ENCODE data around the gene ZCCHC7.

The ZCCHC7 gene

DNA sequence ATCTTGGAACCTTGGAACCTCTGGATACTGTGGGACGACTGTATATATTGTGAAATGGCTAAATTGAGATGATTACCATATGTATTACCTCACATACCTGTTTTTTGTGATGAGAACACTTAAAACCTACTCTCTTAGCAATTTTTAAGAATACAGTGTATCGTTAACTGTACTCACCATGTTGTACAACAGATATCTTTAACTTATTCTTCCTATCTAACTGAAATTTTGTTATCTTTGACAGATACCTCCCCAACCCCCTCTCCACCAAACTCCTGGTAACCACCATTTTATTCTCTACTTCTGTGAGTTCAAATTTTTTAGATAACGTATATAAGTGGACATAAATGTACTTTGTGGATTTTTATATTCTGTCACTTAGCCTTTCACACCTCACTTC lies 126.5 kb downstream of the ZCCHC7 start:
- TF ChIP-seq, protein P1, sequence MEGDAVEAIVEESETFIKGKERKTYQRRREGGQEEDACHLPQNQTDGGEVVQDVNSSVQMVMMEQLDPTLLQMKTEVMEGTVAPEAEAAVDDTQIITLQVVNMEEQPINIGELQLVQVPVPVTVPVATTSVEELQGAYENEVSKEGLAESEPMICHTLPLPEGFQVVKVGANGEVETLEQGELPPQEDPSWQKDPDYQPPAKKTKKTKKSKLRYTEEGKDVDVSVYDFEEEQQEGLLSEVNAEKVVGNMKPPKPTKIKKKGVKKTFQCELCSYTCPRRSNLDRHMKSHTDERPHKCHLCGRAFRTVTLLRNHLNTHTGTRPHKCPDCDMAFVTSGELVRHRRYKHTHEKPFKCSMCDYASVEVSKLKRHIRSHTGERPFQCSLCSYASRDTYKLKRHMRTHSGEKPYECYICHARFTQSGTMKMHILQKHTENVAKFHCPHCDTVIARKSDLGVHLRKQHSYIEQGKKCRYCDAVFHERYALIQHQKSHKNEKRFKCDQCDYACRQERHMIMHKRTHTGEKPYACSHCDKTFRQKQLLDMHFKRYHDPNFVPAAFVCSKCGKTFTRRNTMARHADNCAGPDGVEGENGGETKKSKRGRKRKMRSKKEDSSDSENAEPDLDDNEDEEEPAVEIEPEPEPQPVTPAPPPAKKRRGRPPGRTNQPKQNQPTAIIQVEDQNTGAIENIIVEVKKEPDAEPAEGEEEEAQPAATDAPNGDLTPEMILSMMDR (conservative IDR thresholded peaks at IDR 0.05; ENCODE audit: control insufficient read depth, insufficient read depth, low read depth, low read length) = no peak
- no peak overlapping the region for H3K4me3 ChIP-seq (ENCODE audit: control insufficient read depth, low read depth, low read length)
- no peak for DNase-seq (ENCODE audit: low read depth)

DNA sequence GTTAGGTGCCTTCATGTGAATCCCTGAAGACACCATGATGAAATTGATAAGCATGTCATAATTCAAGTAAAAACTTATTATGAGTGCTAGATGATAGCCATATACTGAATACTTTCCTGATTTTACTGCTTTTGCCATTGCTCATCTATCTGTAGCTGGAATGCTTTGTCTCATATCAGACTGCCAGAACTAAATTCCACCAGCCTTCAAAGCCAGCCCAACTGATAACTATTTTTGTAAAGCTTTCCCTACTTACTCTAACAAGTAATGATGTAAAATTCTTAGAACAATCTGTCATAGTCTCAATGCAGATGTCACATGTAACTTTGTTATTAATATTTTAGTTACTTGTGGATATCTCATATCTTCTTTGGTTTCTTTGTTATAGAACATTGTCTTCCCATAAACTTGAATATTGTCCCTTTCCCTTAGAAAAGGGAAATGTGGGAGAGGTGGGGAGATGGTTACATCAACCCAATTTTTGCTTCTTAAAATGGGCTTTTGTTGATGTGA lies 128.3 kb downstream of the ZCCHC7 start:
- DNase-seq (ENCODE audit: low read depth) = no peak
- H3K4me3 ChIP-seq (ENCODE audit: control insufficient read depth, low read depth, low read length) = no peak overlapping the region
- TF ChIP-seq, protein P1 (conservative IDR thresholded peaks at IDR 0.05; ENCODE audit: control insufficient read depth, insufficient read depth, low read depth, low read length) = no peak

DNA sequence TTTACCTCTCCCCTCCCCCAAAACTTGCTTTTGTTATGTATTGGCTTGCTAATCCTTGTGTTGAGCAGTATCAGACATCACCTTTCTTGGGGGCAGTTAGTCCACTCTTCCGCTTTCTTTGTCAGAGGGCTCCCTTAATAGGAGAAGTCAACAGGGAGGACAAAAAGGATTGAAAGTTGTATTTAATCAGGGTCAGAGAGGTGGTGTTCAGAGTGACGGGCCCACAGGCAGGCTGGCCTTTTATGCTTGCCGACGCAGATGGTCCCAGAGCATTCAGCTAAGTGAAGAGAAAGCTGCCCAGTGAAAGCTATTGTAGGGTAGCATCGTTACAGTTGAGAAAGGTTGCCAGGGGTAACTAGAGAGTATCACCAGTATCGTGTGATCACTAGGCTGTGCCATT lies 131.1 kb downstream of the ZCCHC7 start:
- no peak overlapping the region for H3K4me3 ChIP-seq (ENCODE audit: control insufficient read depth, low read depth, low read length)
- TF ChIP-seq, protein P1 (conservative IDR thresholded peaks at IDR 0.05; ENCODE audit: control insufficient read depth, insufficient read depth, low read depth, low read length) = no peak
- no peak for DNase-seq (ENCODE audit: low read depth)

DNA sequence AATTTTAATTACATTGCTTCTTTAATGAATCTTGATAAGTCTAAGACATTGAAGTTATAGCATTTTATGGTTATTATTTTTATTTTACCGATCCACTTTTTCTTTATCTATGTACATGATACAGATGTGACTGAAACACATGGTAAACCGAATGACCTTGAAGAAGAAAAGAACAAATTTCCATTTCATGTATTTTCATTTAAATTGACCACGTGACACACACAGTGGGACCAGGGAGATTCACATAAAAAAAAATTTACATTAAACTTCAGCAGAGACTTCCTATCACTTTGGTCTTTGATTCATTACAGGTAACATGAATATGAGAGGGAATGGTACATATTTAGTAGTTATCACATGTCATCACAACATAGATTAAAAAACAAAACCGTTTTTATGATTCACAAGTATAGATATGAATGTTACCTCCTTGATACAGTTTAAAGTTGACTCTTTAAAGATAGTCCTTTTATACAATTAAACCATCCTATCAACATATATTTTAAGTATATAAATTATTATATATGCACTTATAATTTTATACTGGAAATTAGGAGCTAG lies 133.1 kb downstream of the ZCCHC7 start:
- TF ChIP-seq, protein P1 (conservative IDR thresholded peaks at IDR 0.05; ENCODE audit: control insufficient read depth, insufficient read depth, low read depth, low read length) = no peak
- H3K4me3 ChIP-seq (ENCODE audit: control insufficient read depth, low read depth, low read length) = no peak overlapping the region
- DNase-seq (ENCODE audit: low read depth) = no peak

DNA sequence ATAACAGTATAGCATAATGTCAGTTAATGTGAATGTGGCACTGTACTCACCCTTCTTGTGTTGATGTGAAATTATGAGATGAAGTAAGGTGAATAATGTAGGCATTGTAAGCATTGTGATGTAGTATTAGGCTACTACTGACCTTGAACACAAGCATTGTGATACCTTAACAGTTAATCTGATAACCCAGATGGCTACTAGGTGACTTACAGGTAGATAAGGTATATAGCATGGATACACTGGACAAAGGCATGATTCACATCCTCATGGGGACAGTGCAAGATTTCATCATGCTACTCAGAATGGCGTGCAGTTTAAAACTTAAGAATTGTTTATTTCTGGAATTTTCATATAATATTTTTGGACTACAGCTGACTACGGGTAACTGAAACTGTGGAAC lies 134.8 kb downstream of the ZCCHC7 start:
- no peak overlapping the region for H3K4me3 ChIP-seq (ENCODE audit: control insufficient read depth, low read depth, low read length)
- TF ChIP-seq, protein P1 (conservative IDR thresholded peaks at IDR 0.05; ENCODE audit: control insufficient read depth, insufficient read depth, low read depth, low read length) = no peak
- no peak for DNase-seq (ENCODE audit: low read depth)

DNA sequence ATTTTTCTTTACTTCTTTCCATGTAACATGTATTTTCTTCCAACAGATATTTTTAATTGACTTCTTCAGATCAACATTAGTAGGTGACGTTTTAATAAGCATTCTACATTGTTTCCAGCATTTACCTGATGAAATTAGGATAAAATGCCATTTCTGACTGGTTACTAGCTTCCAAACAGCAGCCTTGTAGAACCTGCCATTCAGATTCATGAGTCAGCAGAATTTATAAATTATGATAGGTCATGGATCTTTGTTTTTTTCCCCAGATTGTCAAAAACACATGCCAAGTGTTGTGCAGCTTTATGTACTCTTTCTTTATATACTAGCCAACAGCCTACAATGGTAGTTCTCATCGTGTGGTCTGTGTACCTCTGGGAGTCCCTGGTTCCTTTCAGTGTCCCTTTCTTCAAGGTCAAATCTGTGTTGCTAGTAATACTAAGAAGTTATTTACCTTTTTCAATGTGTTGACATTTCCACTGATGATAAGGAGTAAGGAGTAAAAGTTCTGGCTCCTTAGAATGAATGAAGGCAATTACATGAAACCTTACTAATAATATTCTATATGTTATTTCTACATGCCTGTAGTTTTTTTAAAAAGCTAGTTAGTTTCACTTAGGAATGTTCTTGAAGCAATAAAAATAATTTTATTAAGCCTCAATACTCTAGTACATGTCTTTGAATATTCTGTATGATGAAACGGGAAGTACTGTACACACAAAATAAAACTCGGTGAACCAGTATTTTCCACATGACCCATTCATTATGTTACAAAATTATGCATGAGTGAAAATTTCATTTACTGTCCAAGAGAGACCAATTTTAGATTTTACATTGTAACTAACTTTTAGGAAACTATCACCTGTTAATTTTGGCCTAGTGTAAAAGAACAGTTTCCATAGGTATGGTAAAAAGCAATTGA lies 135.8 kb downstream of the ZCCHC7 start:
- TF ChIP-seq, protein P1 (conservative IDR thresholded peaks at IDR 0.05; ENCODE audit: control insufficient read depth, insufficient read depth, low read depth, low read length) = no peak
- no peak for DNase-seq (ENCODE audit: low read depth)

More for the DNA sequence above, 135.8 kb downstream of the ZCCHC7 start:
- no peak overlapping the region for H3K4me3 ChIP-seq (ENCODE audit: control insufficient read depth, low read depth, low read length)

Measured in fibroblast of mammary gland (primary cell).